ENCODE results near the gene ADK.

ADK gene

DNA sequence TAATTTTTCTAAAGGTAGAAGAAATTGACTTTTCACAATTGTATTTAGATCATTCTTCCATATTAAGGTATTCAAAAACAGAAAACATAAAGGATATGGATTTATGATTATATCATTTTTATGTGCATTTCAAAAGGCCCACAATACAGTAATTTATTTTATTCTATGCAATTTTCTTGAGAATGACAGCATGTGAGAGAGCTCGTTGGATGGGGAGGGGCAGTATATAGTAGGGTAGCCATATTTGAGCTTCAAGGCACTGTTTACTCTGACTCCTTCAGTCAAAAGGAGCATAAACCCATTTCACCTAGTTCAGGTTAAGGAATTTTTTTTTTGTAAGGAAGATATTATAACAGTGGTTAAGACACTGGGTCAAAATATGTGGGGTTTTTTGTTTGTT, 534.5 kb downstream of the ADK start:
- DNase-seq: no peak

DNA sequence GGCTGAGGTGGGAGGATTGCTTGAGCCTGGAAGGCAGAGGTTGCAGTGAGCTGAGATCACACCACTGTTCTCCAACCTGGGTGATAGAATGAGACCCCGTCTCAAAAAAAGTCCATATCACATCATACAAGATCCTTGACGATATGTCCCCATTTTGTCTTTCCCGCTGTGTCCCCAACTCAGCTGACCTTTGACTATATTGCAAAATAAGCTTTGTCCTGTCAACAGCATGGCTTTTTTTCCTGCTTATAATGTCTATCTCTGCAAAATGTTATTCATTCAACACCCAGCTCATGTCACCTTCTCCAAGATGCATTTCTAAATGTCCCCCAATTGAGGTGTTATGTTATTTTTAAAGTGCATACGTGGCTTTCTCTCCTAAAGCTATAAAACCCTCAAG, 539.4 kb downstream of the ADK start:
- no peak for DNase-seq

DNA sequence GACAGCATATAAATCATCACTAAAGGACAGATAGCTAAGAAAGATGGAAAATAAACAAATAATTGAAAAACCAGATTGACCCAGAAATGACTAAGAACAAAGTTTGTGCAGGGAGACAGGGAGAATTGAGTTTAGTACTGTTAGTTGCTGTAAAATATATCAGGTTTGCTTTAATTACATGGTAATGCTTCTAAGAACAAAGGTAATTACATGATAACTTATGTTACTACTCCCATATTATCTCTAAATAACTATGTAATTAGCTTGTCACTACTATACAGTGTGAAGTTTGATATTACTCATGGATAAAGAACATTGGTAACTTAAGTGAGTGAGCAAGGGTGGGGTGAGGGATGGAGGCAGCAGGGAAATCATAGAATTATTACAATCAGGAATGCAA, 540.1 kb downstream of the ADK start:
- no peak for DNase-seq

GRCh38 chr10:74704629-74705357, 553.8 kb downstream of the ADK start:
- peak; percentile 0 for DNase-seq

- no peak for DNase-seq
Measured at GRCh38 chr10:74705358-74705980, 554.4 kb downstream of the ADK start.

DNA sequence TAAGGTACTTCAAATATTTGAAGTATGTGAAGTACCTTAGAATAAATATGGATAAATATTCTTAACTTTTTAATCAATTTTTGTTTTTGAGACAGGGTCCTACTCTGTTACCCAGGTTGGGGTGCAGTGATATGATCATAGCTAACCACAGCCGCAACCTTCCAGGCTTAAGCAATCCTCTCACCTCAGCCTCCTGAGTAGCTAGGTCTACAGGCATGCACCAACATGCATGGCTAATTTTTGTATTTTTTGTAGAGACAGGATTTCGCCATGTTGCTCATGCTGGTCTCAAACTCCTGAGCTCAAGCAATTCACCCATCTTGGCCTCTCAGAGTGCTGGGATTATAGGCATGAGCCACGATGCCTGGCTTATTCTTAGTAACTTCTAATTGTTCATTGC, 555.9 kb downstream of the ADK start:
- no peak for DNase-seq

DNA sequence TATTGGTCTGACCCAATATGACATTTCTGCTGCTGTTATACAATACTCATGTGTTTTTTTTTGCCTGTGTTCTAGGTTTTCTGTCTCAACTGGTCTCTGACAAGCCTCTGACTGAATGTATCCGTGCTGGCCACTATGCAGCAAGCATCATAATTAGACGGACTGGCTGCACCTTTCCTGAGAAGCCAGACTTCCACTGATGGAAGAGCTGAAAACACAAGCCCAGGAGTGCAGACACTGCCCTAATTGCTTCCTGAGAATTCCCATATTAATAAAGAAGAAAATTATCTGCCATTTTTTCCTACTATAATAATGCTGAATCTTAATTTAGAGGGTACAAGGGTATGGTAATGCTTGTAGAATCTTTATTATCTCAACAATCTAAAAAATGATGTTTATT, 557.2 kb downstream of the ADK start:
- no peak for DNase-seq

GRCh38 chr10:74718208-74718607, 567.2 kb downstream of the ADK start:
- DNase-seq: no peak

DNA sequence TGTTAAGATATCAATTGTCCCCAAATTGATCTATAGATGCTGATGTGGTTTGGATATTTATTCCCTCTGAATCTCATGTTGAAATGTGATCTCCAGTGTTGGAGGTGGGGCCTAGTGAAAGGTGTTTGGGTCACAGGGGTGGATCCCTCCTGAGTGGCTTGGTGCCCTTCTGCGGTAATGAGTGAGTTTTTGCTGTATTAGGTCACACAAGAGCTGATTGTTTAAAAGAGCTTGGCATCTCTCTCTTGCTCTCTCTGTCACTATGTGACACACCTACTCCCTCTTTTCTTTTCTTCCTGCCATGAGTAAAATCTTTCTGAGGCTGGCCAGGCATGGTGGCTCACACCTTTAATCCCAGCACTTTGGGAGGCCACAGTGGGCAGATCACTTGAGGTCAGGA, 577.2 kb downstream of the ADK start:
- DNase-seq: no peak

GRCh38 chr10:74730246-74730645, 579.2 kb downstream of the ADK start:
- DNase-seq: no peak

- DNase-seq: no peak
Measured at GRCh38 chr10:74733612-74734011, 582.6 kb downstream of the ADK start.

DNA sequence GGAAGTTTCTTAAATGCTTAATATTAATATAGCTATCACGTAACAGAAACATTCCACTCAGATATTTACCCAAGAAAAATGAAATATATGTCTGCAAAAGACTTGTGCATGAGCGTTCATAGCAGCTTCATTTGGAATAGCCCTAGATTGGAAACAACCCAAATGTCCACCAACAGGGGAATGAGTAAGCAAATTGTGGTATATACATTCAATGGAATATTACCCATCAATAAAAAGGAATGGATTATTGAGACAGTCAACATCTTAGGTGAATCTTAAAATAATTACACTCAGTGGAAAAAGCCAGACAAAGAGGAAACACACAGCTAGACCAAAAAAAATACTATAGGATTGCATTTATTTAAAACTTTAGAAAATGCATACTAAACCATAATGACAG, 585.0 kb downstream of the ADK start:
- DNase-seq: no peak

GRCh38 chr10:74738052-74738451, 587.0 kb downstream of the ADK start:
- no peak for DNase-seq

DNA sequence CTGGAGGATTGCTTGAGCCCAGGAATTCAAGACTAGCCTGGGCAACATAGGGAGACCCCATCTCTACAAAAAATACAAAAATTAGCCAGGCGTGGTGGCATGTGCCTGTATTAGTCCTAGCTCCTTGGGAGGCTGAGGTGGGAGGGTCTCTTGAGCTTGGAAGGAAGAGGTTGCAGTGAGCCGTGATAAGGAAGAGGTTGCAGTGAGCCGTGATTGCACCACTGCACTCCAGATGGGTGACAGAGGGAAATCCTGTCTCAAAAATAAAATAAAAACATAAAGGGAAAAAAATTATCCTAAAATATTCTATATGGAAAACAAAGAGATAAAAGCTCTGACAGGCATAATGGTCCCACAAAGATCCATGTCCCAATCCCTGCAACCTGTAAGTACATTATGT, 587.5 kb downstream of the ADK start:
- DNase-seq: no peak

GRCh38 chr10:74738985-74739567, 588.1 kb downstream of the ADK start:
- DNase-seq: peak; percentile 3

DNA sequence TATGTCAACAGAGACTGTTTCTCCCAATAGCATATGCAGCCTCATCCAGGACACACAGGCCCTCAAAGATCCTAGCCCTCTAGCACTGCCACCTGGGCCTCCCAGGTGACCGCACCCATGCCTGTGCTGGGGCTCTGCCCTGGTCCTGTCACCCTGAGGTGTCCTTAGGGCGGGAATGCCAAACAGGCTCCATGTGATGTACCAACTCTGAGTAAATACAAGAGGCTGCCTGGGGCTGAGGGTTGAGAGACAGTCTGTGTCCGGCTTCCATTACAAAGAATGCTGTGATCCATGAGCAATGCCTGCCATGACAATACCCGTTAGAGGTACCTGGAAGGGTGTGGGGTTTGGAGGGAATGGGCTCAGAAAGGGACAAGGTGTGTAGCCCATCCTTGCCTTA, 592.4 kb downstream of the ADK start:
- DNase-seq: no peak

GRCh38 chr10:74745449-74745848, 594.4 kb downstream of the ADK start:
- no peak for DNase-seq

- DNase-seq: no peak
Measured at GRCh38 chr10:74746813-74747212, 595.8 kb downstream of the ADK start.

DNA sequence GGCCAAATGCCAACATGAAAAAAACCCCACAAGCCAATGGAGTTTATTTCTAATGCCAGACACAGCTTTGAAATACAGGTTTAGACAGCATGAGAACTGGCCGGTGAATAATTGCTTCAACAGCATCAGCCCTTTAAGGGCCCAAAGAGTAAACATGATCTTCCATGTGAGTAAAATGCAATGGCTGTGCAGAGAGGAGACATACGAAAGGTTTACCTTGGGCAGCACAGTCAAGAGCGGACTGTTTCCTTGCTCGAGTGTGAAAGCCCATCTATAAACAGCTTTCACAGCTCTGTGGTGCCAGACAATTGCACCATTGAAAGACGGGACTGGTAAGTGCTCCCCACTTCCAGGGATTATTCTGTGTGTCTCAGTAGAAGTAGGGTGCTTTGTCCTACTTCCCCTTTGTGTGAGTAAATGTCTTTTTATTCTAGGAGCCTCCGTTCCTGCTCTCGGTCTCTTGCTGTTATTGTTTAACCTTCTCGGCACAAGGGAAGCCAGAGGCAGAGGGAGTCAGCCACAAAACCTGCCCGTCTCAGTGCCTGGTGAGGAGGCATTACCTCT, 597.5 kb downstream of the ADK start:
- DNase-seq: no peak

- no peak for DNase-seq
Measured at GRCh38 chr10:74750848-74751274, 599.8 kb downstream of the ADK start.

DNA sequence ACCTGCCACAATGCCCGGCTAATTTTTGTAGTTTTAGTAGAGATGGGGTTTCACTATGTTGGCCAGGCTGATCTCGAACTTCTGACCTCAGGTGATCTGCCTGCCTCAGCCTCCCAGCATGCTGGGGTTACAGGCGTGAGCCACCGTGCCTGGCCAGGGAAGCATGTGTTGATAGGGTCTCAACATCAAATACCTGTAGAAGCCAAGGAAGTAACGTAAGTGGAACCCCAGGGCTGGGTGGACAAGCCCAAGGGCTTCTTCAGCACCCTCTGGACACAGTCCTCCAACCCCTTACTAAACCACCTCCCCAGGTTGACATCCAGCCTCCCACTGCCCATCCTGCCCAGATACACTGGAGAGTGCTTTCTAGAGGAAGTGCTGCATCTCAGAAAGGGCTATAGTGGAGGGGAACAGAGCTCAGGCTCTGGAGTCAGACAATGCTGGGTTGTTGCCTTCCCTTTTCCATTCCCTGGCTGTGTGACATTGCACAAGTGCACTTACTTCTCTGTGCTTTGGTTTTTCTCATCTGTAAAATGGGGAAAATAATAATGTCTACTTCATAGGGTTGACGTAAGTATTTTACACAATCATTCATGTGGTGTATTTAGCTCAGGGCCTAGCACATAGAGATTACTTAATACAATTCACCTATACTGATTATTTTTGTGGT, 601.5 kb downstream of the ADK start:
- DNase-seq: no peak

- peak; percentile 85 for DNase-seq
Measured at GRCh38 chr10:74753442-74754211, 602.6 kb downstream of the ADK start.

GRCh38 chr10:74754381-74754821, 603.4 kb downstream of the ADK start:
- DNase-seq: peak; percentile 32
